ENCODE measurements around the gene NCMAP.
A peak's percentile ranks its signal among the peaks of the same experiment; 100 is the strongest.

- TF ChIP-seq, protein P1, sequence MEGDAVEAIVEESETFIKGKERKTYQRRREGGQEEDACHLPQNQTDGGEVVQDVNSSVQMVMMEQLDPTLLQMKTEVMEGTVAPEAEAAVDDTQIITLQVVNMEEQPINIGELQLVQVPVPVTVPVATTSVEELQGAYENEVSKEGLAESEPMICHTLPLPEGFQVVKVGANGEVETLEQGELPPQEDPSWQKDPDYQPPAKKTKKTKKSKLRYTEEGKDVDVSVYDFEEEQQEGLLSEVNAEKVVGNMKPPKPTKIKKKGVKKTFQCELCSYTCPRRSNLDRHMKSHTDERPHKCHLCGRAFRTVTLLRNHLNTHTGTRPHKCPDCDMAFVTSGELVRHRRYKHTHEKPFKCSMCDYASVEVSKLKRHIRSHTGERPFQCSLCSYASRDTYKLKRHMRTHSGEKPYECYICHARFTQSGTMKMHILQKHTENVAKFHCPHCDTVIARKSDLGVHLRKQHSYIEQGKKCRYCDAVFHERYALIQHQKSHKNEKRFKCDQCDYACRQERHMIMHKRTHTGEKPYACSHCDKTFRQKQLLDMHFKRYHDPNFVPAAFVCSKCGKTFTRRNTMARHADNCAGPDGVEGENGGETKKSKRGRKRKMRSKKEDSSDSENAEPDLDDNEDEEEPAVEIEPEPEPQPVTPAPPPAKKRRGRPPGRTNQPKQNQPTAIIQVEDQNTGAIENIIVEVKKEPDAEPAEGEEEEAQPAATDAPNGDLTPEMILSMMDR (IDR thresholded peaks at IDR 0.05; ENCODE audit: low read depth, low read length, poor library complexity, severe bottlenecking): peak; percentile 76
- no peak for TF ChIP-seq EZH2phosphoT487 (IDR thresholded peaks at IDR 0.05; ENCODE audit: borderline replicate concordance, low read length)
Observed at GRCh38 chr1:24586970-24587820, 31.3 kb downstream of the NCMAP start.
